ENCODE measurements around the gene MINDY2.

GRCh38 chr15:58805095-58805494, 34.0 kb downstream of the MINDY2 start:
- no peak for TF ChIP-seq YY1 (IDR thresholded peaks at IDR 0.05; ENCODE audit: insufficient read depth, insufficient read length)
- no peak for TF ChIP-seq ZNF274 (IDR thresholded peaks at IDR 0.05; ENCODE audit: low read depth, low read length)

All from NT2/D1 (cell line).